DND-41 (cell line): Measurements from ENCODE around the gene SLC23A2.
A peak's percentile ranks its signal among the peaks of the same experiment; 100 is the strongest.
"Not testable (repeated sequence)": the region's sequence is repeated elsewhere in the genome, so short reads cannot be mapped to it uniquely, and the experiment has no call there.

Source experiments
- ATAC-seq: fragments of 200-7000 bp; cut with Tn5 transposase; 3 replicates; pipeline ENCODE4 v1.9.1; 2021; ENCODE audit warnings: low read depth; ENCODE audit not compliant: insufficient read depth
- DNase-seq: peaks from one replicate; pipeline ENCODE4 v3.0.0-alpha.2; 2020
- H2AFZ ChIP-seq: 2 replicates; pipeline ENCODE4 v1.6.0; 2012; ENCODE audit warnings: low read depth, low read length
- H3K27ac ChIP-seq: 2 replicates; pipeline ENCODE4 v1.5.1; 2012; ENCODE audit warnings: low read length, inconsistent platforms
- H3K27me3 ChIP-seq: fragments of 200-600 bp; sonication (generic); 2 replicates; pipeline ENCODE4 v1.6.0; 2012; ENCODE audit warnings: low read length, mild to moderate bottlenecking, inconsistent platforms; ENCODE audit not compliant: insufficient read depth, poor library complexity
- H3K36me3 ChIP-seq: 2 replicates; pipeline ENCODE4 v1.5.1; 2012; ENCODE audit warnings: low read length, inconsistent platforms; ENCODE audit not compliant: insufficient read depth
- H3K4me1 ChIP-seq: 2 replicates; pipeline ENCODE4 v1.5.1; 2012; ENCODE audit warnings: mild to moderate bottlenecking, low read length; ENCODE audit not compliant: insufficient read depth
- H3K4me2 ChIP-seq: 2 replicates; pipeline ENCODE4 v1.6.0; 2012; ENCODE audit warnings: mild to moderate bottlenecking, moderate library complexity, low read length, inconsistent platforms; ENCODE audit not compliant: insufficient read depth
- H3K4me3 ChIP-seq, 2 experiments: fragments of 200-600 bp in 1 of 2; shearing (Covaris generic) in 1 of 2; 2 replicates each; pipeline ENCODE4 v1.5.1; 2012 to 2016; ENCODE audit warnings: inconsistent platforms in 2 of 2, low read length in 2 of 2, mild to moderate bottlenecking in 2 of 2, low read depth in 1 of 2, moderate library complexity in 1 of 2
- H3K79me2 ChIP-seq: 2 replicates; pipeline ENCODE4 v1.6.0; 2012; ENCODE audit warnings: low read length, inconsistent platforms; ENCODE audit not compliant: insufficient read depth
- H3K9ac ChIP-seq: 2 replicates; pipeline ENCODE4 v1.6.0; 2012; ENCODE audit warnings: low read depth, mild to moderate bottlenecking, inconsistent platforms, low read length, moderate library complexity
- H3K9me3 ChIP-seq: 2 replicates; pipeline ENCODE4 v1.5.1; 2012; ENCODE audit warnings: low read length, moderate library complexity, mild to moderate bottlenecking, inconsistent platforms; ENCODE audit not compliant: insufficient read depth, severe bottlenecking
- H4K20me1 ChIP-seq: 2 replicates; pipeline ENCODE4 v1.6.0; 2012; ENCODE audit warnings: low read length; ENCODE audit not compliant: insufficient read depth
- EZH2 ChIP-seq: IDR thresholded peaks from 3 replicates; pipeline ENCODE4 v1.6.1; 2012; ENCODE audit warnings: borderline replicate concordance, low read depth, mild to moderate bottlenecking, moderate library complexity, low read length, inconsistent platforms; ENCODE audit not compliant: severe bottlenecking
- TF ChIP-seq, protein P1 (sequence below): IDR thresholded peaks from 2 replicates; pipeline ENCODE4 v1.5.1; 2012; ENCODE audit warnings: borderline replicate concordance, low read length, moderate library complexity, mild to moderate bottlenecking; ENCODE audit not compliant: poor library complexity, severe bottlenecking; ENCODE audit errors: extremely low read depth

SLC23A2 gene

DNA sequence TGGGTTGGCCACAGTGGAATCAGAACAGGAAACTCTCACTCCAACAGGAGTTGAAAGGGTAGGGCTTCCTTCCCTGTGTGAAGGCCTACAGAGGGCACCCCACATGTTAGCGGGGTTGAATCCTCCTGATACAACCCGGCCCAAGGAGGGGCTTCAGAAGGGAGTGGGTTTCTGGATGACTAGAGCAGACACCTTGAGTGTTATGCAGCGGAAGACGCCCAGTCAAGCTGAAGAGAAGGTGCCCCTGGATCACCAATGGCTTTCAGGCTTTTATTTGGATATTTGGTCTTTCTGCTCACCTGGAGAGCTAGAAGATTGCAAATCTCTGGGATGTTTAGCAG is 146.8 kb downstream of the SLC23A2 start:
- peaks cover 70% of the 10 kb centered on the region for H3K36me3 ChIP-seq
- no peak overlapping the region for H3K4me2 ChIP-seq
- no peaks in the 10 kb centered on the region for H3K79me2 ChIP-seq
- TF ChIP-seq EZH2 = no peak
- TF ChIP-seq, protein P1, sequence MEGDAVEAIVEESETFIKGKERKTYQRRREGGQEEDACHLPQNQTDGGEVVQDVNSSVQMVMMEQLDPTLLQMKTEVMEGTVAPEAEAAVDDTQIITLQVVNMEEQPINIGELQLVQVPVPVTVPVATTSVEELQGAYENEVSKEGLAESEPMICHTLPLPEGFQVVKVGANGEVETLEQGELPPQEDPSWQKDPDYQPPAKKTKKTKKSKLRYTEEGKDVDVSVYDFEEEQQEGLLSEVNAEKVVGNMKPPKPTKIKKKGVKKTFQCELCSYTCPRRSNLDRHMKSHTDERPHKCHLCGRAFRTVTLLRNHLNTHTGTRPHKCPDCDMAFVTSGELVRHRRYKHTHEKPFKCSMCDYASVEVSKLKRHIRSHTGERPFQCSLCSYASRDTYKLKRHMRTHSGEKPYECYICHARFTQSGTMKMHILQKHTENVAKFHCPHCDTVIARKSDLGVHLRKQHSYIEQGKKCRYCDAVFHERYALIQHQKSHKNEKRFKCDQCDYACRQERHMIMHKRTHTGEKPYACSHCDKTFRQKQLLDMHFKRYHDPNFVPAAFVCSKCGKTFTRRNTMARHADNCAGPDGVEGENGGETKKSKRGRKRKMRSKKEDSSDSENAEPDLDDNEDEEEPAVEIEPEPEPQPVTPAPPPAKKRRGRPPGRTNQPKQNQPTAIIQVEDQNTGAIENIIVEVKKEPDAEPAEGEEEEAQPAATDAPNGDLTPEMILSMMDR = no peak
- H2AFZ ChIP-seq = no peak overlapping the region
- ATAC-seq (no peak), DNase-seq (no peak)
- H4K20me1 ChIP-seq = no peaks in the 10 kb centered on the region
- H3K4me1 ChIP-seq = no peaks in the 10 kb centered on the region
- no peaks in the 10 kb centered on the region for H3K9me3 ChIP-seq
- no peaks in the 10 kb centered on the region for H3K27me3 ChIP-seq
- H3K27ac ChIP-seq = no peak overlapping the region
- H3K4me3 ChIP-seq = no peak overlapping the region
- no peak overlapping the region for H3K9ac ChIP-seq

DNA sequence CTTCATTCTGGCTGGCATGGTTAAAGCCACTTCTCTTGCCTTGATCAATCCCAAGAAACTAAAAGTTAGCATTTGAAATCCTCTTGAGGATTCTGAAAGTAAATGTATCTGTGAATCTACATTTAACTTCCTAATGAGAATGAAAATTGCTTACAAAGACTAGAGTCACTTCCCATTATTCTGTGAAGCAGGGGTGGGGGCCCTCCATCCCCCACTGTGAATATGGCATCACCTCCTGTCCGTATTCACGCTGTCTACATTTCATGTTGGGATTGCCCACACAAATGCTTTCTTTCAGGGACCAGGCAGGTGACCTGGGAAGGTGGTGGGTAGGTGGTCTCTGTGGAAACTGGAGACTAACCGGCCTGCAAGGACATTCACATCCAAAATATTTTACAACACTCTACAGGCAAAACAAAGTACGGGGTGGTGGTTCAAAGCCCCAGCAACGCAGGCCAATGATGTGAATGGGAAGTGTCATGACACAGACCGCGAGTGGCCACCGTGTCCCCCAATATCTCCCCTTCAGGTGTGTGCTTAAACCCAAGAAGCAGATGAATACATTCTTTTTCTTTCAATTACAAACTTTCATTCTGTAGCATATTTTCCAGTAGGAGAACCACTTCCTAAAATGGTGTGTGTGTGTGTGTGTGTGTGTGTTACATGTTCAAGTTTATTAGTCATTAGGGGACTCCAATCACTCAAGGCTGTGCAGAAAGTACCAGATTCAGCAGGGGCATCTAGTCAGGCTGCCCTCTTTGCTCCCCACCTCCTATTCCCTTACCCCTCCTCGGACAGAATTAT is 147.4 kb downstream of the SLC23A2 start:
- H3K9ac ChIP-seq = no peak overlapping the region
- DNase-seq (peak; percentile 1), ATAC-seq (no peak)
- H3K79me2 ChIP-seq = no peaks in the 10 kb centered on the region
- no peaks in the 10 kb centered on the region for H3K27me3 ChIP-seq
- H3K9me3 ChIP-seq = no peaks in the 10 kb centered on the region
- H4K20me1 ChIP-seq = no peaks in the 10 kb centered on the region
- H3K27ac ChIP-seq = no peak overlapping the region
- TF ChIP-seq EZH2 = no peak
- TF ChIP-seq, protein P1 = no peak
- no peak overlapping the region for H2AFZ ChIP-seq
- H3K4me2 ChIP-seq = no peak overlapping the region
- H3K36me3 ChIP-seq = peaks cover 64% of the 10 kb centered on the region
- H3K4me3 ChIP-seq = no peak overlapping the region
- no peaks in the 10 kb centered on the region for H3K4me1 ChIP-seq

DNA sequence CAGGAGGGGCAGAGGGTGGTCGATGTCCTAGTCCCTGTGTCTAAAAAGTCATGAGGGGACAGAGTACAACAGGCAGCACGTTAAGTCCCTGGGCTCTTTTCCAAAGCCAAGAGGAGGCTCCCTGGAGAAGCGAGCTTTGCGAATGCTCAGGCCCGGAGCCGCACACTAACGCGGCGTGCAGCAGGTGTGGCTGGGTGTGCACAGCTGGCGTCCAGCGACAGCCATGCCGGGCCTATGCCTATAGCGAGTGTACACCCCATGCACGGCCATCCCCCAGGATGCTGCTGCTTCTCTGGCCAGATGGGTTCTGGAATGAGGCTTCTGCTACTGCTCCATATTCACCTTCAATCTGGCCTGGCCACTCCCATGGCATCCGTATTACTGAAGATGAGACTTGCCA is 148.3 kb downstream of the SLC23A2 start:
- ATAC-seq = no peak
- TF ChIP-seq EZH2 = no peak
- TF ChIP-seq, protein P1 = no peak
- Histone ChIP-seq H3K79me2 (no peaks in the 10 kb centered on the region), H3K4me3 (no peak overlapping the region), H4K20me1 (no peaks in the 10 kb centered on the region), H3K36me3 (peaks cover 55% of the 10 kb centered on the region), H3K27me3 (no peaks in the 10 kb centered on the region), H3K4me1 (no peaks in the 10 kb centered on the region), H3K4me2 (no peak overlapping the region), H3K27ac (no peak overlapping the region), H2AFZ (no peak overlapping the region), H3K9ac (no peak overlapping the region), H3K9me3 (no peaks in the 10 kb centered on the region)
- DNase-seq = no peak

DNA sequence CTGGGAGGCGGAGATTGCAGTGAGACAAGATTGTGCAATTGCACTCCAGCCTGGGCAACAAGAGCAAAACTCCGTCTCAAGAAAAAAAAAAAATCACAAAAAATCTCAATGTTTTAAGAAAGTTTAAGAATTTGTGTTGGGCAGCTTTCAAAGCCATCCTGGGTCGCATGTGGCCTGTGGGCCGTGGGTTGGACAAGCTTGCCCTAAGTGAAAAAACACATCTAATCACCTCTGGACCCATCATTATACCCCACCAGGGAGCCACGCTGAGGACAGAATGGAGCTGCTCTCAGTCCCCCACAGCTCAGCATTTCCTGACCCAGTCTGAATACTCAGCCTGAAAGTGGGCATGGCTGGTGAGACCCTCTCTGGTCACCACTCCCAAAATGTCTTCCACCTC is 150.3 kb downstream of the SLC23A2 start:
- ATAC-seq = peak; percentile 22; the same call in 1 of the 3 replicates
- H4K20me1 ChIP-seq = no peaks in the 10 kb centered on the region
- no peaks in the 10 kb centered on the region for H3K4me1 ChIP-seq
- no peaks in the 10 kb centered on the region for H3K79me2 ChIP-seq
- no peak for DNase-seq
- TF ChIP-seq EZH2 = no peak
- TF ChIP-seq, protein P1 = no peak
- no peak overlapping the region for H3K4me2 ChIP-seq
- no peak overlapping the region for H2AFZ ChIP-seq
- peaks cover 34% of the 10 kb centered on the region for H3K36me3 ChIP-seq
- no peak overlapping the region for H3K9ac ChIP-seq
- H3K27me3 ChIP-seq = no peaks in the 10 kb centered on the region
- no peaks in the 10 kb centered on the region for H3K9me3 ChIP-seq
- H3K27ac ChIP-seq = no peak overlapping the region
- no peak overlapping the region for H3K4me3 ChIP-seq

DNA sequence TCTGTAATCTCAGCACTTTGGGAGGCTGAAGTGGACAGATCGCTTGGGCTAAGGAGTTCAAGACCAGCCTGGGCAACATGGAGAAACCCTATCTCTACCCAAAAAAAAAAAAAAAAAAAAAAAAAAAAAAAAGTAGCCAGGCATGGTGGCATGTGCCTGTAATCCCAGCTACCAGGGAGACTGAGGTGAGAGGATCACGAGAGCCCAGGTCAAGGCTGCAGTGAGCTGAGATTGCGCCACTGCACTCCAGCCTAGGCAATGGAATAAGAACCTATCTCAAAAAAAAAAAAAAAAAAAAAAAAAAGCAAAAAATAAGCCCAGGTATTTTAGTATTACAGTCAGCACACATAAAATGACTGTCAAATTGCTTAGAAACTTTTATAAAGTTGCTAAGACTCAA is 152.5 kb downstream of the SLC23A2 start:
- H3K9ac ChIP-seq, DNase-seq, H3K4me1 ChIP-seq, H3K4me3 ChIP-seq, H3K79me2 ChIP-seq, H3K27me3 ChIP-seq, ATAC-seq, H3K4me2 ChIP-seq, H2AFZ ChIP-seq, H4K20me1 ChIP-seq, H3K27ac ChIP-seq, H3K9me3 ChIP-seq: not testable (repeated sequence)
- H3K36me3 ChIP-seq = peaks cover 13% of the 10 kb centered on the region; the same call in 1 of the 2 replicates
